GM12873 (cell line): ENCODE results near the gene PDK1.

Source experiments
- TF ChIP-seq, protein P1 (sequence below): IDR thresholded peaks from 2 replicates; pipeline ENCODE4 v1.5.1; 2012; ENCODE audit warnings: low read depth, mild to moderate bottlenecking, moderate library complexity, low read length, control low read depth; ENCODE audit not compliant: insufficient read depth; ENCODE audit errors: missing control alignments

PDK1 gene

DNA sequence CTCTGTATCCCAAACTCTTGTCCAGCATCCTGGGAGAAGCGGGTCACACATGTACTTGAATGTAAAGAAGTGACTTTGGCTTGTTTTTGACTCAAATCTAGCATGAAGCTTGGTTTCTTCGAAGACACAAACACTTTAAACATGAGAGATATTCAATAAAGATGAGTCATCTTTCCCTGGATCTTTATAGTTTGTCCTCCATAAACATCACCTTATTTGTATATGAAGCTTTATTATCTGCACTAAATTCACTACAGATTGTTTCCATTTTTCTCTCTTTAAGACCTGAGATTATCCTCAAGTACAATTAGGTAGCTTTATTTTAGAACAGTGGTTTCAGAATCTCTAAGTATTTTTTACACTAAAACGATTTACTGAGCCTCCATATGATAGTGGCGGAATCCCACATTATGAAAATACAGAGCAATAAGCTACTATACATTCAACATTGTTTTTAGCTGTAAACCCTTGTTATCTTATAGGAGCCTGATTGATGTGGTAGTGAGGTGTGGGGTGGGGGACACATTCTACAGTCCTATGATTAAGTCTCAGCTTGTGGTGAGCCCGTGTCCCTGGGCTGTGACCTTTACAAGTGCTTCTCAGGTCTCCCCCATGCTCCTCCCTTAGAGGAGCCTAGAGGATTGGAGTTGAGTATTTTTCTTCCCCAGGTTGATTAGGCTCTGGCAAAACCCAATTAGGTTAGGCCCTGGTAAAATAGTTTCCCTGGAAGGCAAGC is 100.1 kb downstream of the PDK1 start:
- TF ChIP-seq, protein P1, sequence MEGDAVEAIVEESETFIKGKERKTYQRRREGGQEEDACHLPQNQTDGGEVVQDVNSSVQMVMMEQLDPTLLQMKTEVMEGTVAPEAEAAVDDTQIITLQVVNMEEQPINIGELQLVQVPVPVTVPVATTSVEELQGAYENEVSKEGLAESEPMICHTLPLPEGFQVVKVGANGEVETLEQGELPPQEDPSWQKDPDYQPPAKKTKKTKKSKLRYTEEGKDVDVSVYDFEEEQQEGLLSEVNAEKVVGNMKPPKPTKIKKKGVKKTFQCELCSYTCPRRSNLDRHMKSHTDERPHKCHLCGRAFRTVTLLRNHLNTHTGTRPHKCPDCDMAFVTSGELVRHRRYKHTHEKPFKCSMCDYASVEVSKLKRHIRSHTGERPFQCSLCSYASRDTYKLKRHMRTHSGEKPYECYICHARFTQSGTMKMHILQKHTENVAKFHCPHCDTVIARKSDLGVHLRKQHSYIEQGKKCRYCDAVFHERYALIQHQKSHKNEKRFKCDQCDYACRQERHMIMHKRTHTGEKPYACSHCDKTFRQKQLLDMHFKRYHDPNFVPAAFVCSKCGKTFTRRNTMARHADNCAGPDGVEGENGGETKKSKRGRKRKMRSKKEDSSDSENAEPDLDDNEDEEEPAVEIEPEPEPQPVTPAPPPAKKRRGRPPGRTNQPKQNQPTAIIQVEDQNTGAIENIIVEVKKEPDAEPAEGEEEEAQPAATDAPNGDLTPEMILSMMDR: no peak
